Fibroblast of pulmonary artery (primary cell): ENCODE measurements around the gene TCF4.

Experiments used
- DNase-seq: peaks from one replicate; pipeline ENCODE4 v3.0.0-alpha.2; 2010; ENCODE audit warnings: low read depth
- H3K4me3 ChIP-seq: replicated peaks from 2 replicates; pipeline ENCODE4 v1.5.1; 2011; ENCODE audit warnings: low read depth, mild to moderate bottlenecking, control low read depth, low read length, moderate library complexity
- CTCF ChIP-seq: IDR thresholded peaks from 2 replicates; pipeline ENCODE4 v1.5.1; 2011; ENCODE audit warnings: mild to moderate bottlenecking, control low read depth, low read length, inconsistent platforms; ENCODE audit errors: missing control alignments

TCF4 gene

GRCh38 chr18:55449412-55450140, 138.4 kb downstream of the TCF4 start:
- no peak for TF ChIP-seq CTCF
- no peak overlapping the region for H3K4me3 ChIP-seq
- DNase-seq: no peak

- TF ChIP-seq CTCF: no peak
- no peak for DNase-seq
- no peak overlapping the region for H3K4me3 ChIP-seq
These were observed 139.6 kb downstream of the TCF4 start for GRCh38 chr18:55448420-55448819.

DNA sequence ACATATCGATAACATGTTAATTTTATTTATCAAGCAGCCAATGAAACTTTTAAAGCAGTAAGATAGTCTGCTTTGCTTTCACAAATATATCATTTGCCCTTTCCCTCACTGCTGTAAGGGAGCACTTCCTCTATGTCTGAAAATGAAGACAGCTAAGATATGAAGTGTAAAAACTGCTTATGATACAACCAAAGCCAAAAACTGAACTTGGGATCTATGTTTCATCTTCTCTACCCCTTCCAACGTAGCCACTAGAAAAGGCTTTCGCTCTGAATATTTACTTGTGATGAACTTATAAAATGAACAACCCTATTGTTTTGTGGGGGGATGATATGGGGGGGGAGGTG, 140.3 kb downstream of the TCF4 start:
- no peak for TF ChIP-seq CTCF
- no peak overlapping the region for H3K4me3 ChIP-seq
- no peak for DNase-seq

- H3K4me3 ChIP-seq: no peak overlapping the region
- no peak for DNase-seq
- no peak for TF ChIP-seq CTCF
These were observed 140.9 kb downstream of the TCF4 start for GRCh38 chr18:55446996-55447671.

DNA sequence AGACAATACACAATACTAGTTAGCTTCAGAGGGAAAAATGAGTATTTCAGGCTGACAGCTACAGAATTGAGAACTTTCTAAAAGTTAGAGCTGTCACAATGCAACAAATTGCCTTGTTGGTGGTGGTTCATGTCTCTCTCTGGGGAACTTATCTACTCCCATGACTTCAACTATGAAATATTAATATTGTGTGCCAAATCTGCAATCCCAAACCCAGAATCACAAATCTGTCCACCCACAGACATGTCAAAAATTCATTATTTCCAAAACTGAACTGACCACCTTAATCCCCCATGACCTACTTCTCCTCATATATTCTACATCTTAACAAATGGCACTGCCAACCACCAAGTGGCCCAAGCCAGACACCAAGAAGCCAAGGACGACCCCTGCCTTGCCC, 143.5 kb downstream of the TCF4 start:
- no peak overlapping the region for H3K4me3 ChIP-seq
- peak; percentile 33 for DNase-seq

GRCh38 chr18:55443776-55444175, 144.2 kb downstream of the TCF4 start:
- TF ChIP-seq CTCF: no peak
- peak; percentile 18 for DNase-seq
- no peak overlapping the region for H3K4me3 ChIP-seq

More for the DNA sequence above, 143.5 kb downstream of the TCF4 start:
- TF ChIP-seq CTCF: no peak

GRCh38 chr18:55442561-55442960, 145.4 kb downstream of the TCF4 start:
- no peak for TF ChIP-seq CTCF
- H3K4me3 ChIP-seq: no peak overlapping the region

More at GRCh38 chr18:55442561-55442960, 145.4 kb downstream of the TCF4 start:
- no peak for DNase-seq
